ENCODE measurements around the gene HSD17B12.

DNA sequence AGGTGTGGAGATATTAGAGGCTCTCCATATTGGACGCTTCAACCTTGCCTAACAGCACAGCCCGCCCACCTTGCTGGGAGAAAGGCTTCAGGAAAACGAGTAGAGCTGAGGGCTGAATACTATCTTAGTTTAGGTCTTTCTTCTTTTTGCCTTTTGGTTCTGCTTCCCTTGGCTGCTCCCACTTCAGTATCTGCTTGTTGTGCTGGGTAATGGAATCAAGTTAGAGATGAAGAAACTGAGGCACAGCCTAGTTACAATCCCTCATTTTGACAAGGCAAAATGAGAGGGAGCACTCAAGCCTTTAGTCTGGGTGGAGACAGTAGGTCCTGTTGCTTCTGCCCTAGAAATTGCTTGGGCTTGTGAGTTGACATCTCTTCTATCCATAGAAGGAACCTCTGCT is 41.3 kb upstream of the HSD17B12 start:
- TF ChIP-seq, protein P1, sequence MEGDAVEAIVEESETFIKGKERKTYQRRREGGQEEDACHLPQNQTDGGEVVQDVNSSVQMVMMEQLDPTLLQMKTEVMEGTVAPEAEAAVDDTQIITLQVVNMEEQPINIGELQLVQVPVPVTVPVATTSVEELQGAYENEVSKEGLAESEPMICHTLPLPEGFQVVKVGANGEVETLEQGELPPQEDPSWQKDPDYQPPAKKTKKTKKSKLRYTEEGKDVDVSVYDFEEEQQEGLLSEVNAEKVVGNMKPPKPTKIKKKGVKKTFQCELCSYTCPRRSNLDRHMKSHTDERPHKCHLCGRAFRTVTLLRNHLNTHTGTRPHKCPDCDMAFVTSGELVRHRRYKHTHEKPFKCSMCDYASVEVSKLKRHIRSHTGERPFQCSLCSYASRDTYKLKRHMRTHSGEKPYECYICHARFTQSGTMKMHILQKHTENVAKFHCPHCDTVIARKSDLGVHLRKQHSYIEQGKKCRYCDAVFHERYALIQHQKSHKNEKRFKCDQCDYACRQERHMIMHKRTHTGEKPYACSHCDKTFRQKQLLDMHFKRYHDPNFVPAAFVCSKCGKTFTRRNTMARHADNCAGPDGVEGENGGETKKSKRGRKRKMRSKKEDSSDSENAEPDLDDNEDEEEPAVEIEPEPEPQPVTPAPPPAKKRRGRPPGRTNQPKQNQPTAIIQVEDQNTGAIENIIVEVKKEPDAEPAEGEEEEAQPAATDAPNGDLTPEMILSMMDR (IDR thresholded peaks at IDR 0.05): no peak
- no peak for TF ChIP-seq POLR2A (IDR thresholded peaks at IDR 0.05)

Data from breast epithelium (tissue), 3 donors.